GM23338 (cell line): ENCODE results near the gene PPM1E. TPM values are rescaled to one million over a fixed set of nuclear protein-coding genes. Genes with fewer than 3 reads are reported as not detected.

Experiments
- ATAC-seq: fragments of 200-7000 bp; cut with Tn5 transposase; 3 replicates; pipeline ENCODE4 v1.9.1; 2020
- DNase-seq: peaks from one replicate; pipeline ENCODE4 v3.0.0-alpha.2; 2015; ENCODE audit warnings: low spot score
- H2AFZ ChIP-seq: fragments of 200-600 bp; sonication (generic); 2 replicates; pipeline ENCODE4 v1.8.0; 2016; ENCODE audit warnings: antibody characterized with exemption, mild to moderate bottlenecking, moderate library complexity
- H3F3A ChIP-seq: fragments of 200-600 bp; sonication (generic); replicated peaks from 2 replicates; pipeline ENCODE4 v1.8.0; 2017; ENCODE audit warnings: antibody characterized with exemption, mixed run types, low read depth
- H3K27ac ChIP-seq: fragments of 200-600 bp; sonication (generic); 2 replicates; pipeline ENCODE4 v1.6.1; 2016; ENCODE audit warnings: low read depth
- H3K27me3 ChIP-seq: fragments of 200-600 bp; sonication (generic); 2 replicates; pipeline ENCODE4 v1.8.0; 2016; ENCODE audit warnings: mild to moderate bottlenecking, mixed run types, moderate library complexity; ENCODE audit not compliant: insufficient read depth
- H3K36me3 ChIP-seq: fragments of 200-600 bp; sonication (generic); 2 replicates; pipeline ENCODE4 v1.8.0; 2016; ENCODE audit warnings: mild to moderate bottlenecking; ENCODE audit not compliant: insufficient read depth
- H3K4me1 ChIP-seq: fragments of 200-600 bp; sonication (generic); 2 replicates; pipeline ENCODE4 v1.8.0; 2016; ENCODE audit warnings: mild to moderate bottlenecking, moderate library complexity; ENCODE audit not compliant: insufficient read depth
- H3K4me2 ChIP-seq: fragments of 200-600 bp; sonication (generic); 2 replicates; pipeline ENCODE4 v1.7.1; 2017; ENCODE audit warnings: mixed run types
- H3K4me3 ChIP-seq: fragments of 200-600 bp; sonication (generic); 2 replicates; pipeline ENCODE4 v1.6.1; 2016; ENCODE audit warnings: mixed run types
- H3K79me2 ChIP-seq: fragments of 200-600 bp; sonication (generic); replicated peaks from 2 replicates; pipeline ENCODE4 v1.8.0; 2017; ENCODE audit warnings: mild to moderate bottlenecking; ENCODE audit not compliant: insufficient read depth
- H3K9me2 ChIP-seq: fragments of 200-600 bp; sonication (generic); 2 replicates; pipeline ENCODE4 v1.8.0; 2017; ENCODE audit not compliant: insufficient read depth
- H4K20me1 ChIP-seq: fragments of 200-600 bp; sonication (generic); replicated peaks from 2 replicates; pipeline ENCODE4 v1.8.0; 2017; ENCODE audit warnings: mild to moderate bottlenecking; ENCODE audit not compliant: insufficient read depth
- H3K27ac Mint-ChIP-seq: 2 replicates; pipeline ENCODE4 v1.8.0; 2020; ENCODE audit warnings: inconsistent platforms, mild to moderate bottlenecking, moderate library complexity, mixed read lengths
- H3K27me3 Mint-ChIP-seq: 3 replicates; pipeline ENCODE4 v1.8.0; 2022; ENCODE audit warnings: low read depth, mild to moderate bottlenecking, moderate library complexity, mixed read lengths, inconsistent platforms; ENCODE audit not compliant: insufficient read depth, poor library complexity
- H3K36me3 Mint-ChIP-seq: 3 replicates; pipeline ENCODE4 v1.8.0; 2021; ENCODE audit warnings: low read depth, mild to moderate bottlenecking, inconsistent platforms, moderate library complexity, mixed read lengths
- H3K4me1 Mint-ChIP-seq: 3 replicates; pipeline ENCODE4 v1.8.0; 2020; ENCODE audit warnings: mild to moderate bottlenecking, inconsistent platforms, mixed read lengths
- H3K4me3 Mint-ChIP-seq: 3 replicates; pipeline ENCODE4 v1.8.0; 2021; ENCODE audit warnings: moderate library complexity, mild to moderate bottlenecking, inconsistent platforms, mixed read lengths
- H3K9me3 Mint-ChIP-seq: 3 replicates; pipeline ENCODE4 v1.8.0; 2020; ENCODE audit warnings: moderate library complexity, mild to moderate bottlenecking, inconsistent platforms, mixed read lengths
- CREB1 ChIP-seq: fragments of 250-450 bp; sonication (Bioruptor Pico); IDR thresholded peaks from 2 replicates; pipeline ENCODE4 v1.5.0; 2020; ENCODE audit warnings: low read depth, mild to moderate bottlenecking, moderate library complexity
- CTCF ChIP-seq, 2 experiments: fragments of 200-600 bp in 1 of 2; sonication (generic) in 1 of 2; conservative IDR thresholded peaks; 2 replicates each; pipeline versions ENCODE4 v1.5.1 to v1.6.1; 2016 to 2017; ENCODE audit warnings: antibody characterized with exemption in 2 of 2, low read depth in 2 of 2, mild to moderate bottlenecking in 2 of 2, moderate library complexity in 1 of 2
- EZH2 ChIP-seq: fragments of 200-600 bp; sonication (generic); IDR thresholded peaks from one replicate; pipeline ENCODE4 v1.8.0; 2017; ENCODE audit warnings: antibody characterized with exemption, mild to moderate bottlenecking, low read depth; ENCODE audit not compliant: unreplicated experiment
- JUNB ChIP-seq: IDR thresholded peaks from one replicate; pipeline ENCODE4 v1.6.1; 2016; ENCODE audit warnings: antibody characterized with exemption; ENCODE audit not compliant: unreplicated experiment
- NANOG ChIP-seq: IDR thresholded peaks from 2 replicates; pipeline ENCODE4 v1.6.1; 2016; ENCODE audit warnings: antibody characterized with exemption, borderline replicate concordance
- POLR2AphosphoS5 ChIP-seq: IDR thresholded peaks from 2 replicates; pipeline ENCODE4 v1.6.1; 2016; ENCODE audit warnings: antibody characterized with exemption, low read depth
- STAT1 ChIP-seq: IDR thresholded peaks from one replicate; pipeline ENCODE4 v1.6.1; 2016; ENCODE audit warnings: antibody characterized with exemption; ENCODE audit not compliant: unreplicated experiment
- ZNF114 ChIP-seq: fragments of 250-450 bp; sonication (Bioruptor Pico); IDR thresholded peaks from 2 replicates; pipeline ENCODE4 v1.5.0; 2020; ENCODE audit warnings: mild to moderate bottlenecking, moderate library complexity
- ZNF331 ChIP-seq: fragments of 250-450 bp; sonication (Bioruptor Pico); IDR thresholded peaks from 2 replicates; pipeline ENCODE4 v1.5.0; 2020; ENCODE audit warnings: low read depth, mild to moderate bottlenecking, moderate library complexity
- polyA plus RNA-seq: library from polyadenylated mRNA; unstranded; fragments of >200 nt; fragmentation: Nextera tagmentation; extraction: Ambion mirVana; gene quantifications from 2 replicates; pipeline ENCODE4 v1.2.1, GENCODE V29; 2016
- total RNA-seq: library from RNA; depleted of rRNA; stranded (reverse); fragments of >200 nt; shearing (Covaris generic); gene quantifications from 2 replicates; pipeline ENCODE4 v1.2.3, GENCODE V29; 2014
- TF ChIP-seq, protein P1 (sequence below): IDR thresholded peaks from 2 replicates; pipeline ENCODE4 v1.6.1; 2016; ENCODE audit warnings: antibody characterized with exemption
- TF ChIP-seq, protein P2 (sequence below): fragments of 250-450 bp; sonication (Bioruptor Pico); IDR thresholded peaks from 2 replicates; pipeline ENCODE4 v1.5.0; 2020; ENCODE audit warnings: mild to moderate bottlenecking, moderate library complexity
- TF ChIP-seq, protein P3 (sequence below): IDR thresholded peaks from one replicate; pipeline ENCODE4 v1.6.1; 2018; ENCODE audit warnings: antibody characterized with exemption; ENCODE audit not compliant: unreplicated experiment

The PPM1E gene
- total and polyA plus RNA-seq, 2 experiments from 2014 or later: 2.1 to 13.8 TPM

GRCh38 chr17:58886514-58886913 lies 130.9 kb downstream of the PPM1E start (continued):
- TF ChIP-seq, protein P1, sequence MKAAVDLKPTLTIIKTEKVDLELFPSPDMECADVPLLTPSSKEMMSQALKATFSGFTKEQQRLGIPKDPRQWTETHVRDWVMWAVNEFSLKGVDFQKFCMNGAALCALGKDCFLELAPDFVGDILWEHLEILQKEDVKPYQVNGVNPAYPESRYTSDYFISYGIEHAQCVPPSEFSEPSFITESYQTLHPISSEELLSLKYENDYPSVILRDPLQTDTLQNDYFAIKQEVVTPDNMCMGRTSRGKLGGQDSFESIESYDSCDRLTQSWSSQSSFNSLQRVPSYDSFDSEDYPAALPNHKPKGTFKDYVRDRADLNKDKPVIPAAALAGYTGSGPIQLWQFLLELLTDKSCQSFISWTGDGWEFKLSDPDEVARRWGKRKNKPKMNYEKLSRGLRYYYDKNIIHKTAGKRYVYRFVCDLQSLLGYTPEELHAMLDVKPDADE: no peak

- Histone ChIP-seq H3K4me2 (no peak overlapping the region), H2AFZ (no peak overlapping the region), H3K36me3 (no peaks in the 10 kb centered on the region), H3K27me3 (no peaks in the 10 kb centered on the region), H3K4me3 (no peak overlapping the region), H3K27ac (no peak overlapping the region), H3K4me1 (no peaks in the 10 kb centered on the region), H3K9me2 (no peaks in the 10 kb centered on the region; the same call in 1 of the 2 replicates), H3K79me2 (no peaks in the 10 kb centered on the region), H4K20me1 (no peaks in the 10 kb centered on the region), H3F3A (no peaks in the 10 kb centered on the region)
- no peaks in the 10 kb centered on the region for H3K27me3 Mint-ChIP-seq
- H3K36me3 Mint-ChIP-seq: no peaks in the 10 kb centered on the region; the same call in 2 of the 3 replicates
- no peak overlapping the region for H3K4me3 Mint-ChIP-seq
- peaks cover 9% of the 10 kb centered on the region; the same call in 2 of the 3 replicates for H3K9me3 Mint-ChIP-seq
- H3K27ac Mint-ChIP-seq: no peak overlapping the region
- DNase-seq: no peak
- no peak for ATAC-seq
- H3K4me1 Mint-ChIP-seq: no peaks in the 10 kb centered on the region
- TF ChIP-seq ZNF331 (CRISPR knock-in tag) (no peak), POLR2AphosphoS5 (no peak), CREB1 (CRISPR knock-in tag) (no peak), ZNF114 (CRISPR knock-in tag) (no peak), CTCF (conservative IDR thresholded peaks at IDR 0.05; ENCODE audit: low read depth in 2 of 2) (no peak), EZH2 (no peak), NANOG (no peak), STAT1 (no peak), JUNB (no peak)
- TF ChIP-seq, protein P2, sequence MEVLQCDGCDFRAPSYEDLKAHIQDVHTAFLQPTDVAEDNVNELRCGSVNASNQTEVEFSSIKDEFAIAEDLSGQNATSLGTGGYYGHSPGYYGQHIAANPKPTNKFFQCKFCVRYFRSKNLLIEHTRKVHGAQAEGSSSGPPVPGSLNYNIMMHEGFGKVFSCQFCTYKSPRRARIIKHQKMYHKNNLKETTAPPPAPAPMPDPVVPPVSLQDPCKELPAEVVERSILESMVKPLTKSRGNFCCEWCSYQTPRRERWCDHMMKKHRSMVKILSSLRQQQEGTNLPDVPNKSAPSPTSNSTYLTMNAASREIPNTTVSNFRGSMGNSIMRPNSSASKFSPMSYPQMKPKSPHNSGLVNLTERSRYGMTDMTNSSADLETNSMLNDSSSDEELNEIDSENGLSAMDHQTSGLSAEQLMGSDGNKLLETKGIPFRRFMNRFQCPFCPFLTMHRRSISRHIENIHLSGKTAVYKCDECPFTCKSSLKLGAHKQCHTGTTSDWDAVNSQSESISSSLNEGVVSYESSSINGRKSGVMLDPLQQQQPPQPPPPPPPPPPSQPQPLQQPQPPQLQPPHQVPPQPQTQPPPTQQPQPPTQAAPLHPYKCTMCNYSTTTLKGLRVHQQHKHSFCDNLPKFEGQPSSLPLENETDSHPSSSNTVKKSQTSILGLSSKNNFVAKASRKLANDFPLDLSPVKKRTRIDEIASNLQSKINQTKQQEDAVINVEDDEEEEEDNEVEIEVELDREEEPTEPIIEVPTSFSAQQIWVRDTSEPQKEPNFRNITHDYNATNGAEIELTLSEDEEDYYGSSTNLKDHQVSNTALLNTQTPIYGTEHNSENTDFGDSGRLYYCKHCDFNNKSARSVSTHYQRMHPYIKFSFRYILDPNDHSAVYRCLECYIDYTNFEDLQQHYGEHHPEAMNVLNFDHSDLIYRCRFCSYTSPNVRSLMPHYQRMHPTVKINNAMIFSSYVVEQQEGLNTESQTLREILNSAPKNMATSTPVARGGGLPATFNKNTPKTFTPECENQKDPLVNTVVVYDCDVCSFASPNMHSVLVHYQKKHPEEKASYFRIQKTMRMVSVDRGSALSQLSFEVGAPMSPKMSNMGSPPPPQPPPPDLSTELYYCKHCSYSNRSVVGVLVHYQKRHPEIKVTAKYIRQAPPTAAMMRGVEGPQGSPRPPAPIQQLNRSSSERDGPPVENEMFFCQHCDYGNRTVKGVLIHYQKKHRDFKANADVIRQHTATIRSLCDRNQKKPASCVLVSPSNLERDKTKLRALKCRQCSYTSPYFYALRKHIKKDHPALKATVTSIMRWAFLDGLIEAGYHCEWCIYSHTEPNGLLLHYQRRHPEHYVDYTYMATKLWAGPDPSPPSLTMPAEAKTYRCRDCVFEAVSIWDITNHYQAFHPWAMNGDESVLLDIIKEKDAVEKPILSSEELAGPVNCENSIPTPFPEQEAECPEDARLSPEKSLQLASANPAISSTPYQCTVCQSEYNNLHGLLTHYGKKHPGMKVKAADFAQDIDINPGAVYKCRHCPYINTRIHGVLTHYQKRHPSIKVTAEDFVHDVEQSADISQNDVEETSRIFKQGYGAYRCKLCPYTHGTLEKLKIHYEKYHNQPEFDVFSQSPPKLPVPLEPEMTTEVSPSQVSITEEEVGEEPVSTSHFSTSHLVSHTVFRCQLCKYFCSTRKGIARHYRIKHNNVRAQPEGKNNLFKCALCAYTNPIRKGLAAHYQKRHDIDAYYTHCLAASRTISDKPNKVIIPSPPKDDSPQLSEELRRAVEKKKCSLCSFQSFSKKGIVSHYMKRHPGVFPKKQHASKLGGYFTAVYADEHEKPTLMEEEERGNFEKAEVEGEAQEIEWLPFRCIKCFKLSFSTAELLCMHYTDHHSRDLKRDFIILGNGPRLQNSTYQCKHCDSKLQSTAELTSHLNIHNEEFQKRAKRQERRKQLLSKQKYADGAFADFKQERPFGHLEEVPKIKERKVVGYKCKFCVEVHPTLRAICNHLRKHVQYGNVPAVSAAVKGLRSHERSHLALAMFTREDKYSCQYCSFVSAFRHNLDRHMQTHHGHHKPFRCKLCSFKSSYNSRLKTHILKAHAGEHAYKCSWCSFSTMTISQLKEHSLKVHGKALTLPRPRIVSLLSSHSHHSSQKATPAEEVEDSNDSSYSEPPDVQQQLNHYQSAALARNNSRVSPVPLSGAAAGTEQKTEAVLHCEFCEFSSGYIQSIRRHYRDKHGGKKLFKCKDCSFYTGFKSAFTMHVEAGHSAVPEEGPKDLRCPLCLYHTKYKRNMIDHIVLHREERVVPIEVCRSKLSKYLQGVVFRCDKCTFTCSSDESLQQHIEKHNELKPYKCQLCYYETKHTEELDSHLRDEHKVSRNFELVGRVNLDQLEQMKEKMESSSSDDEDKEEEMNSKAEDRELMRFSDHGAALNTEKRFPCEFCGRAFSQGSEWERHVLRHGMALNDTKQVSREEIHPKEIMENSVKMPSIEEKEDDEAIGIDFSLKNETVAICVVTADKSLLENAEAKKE: no peak
- TF ChIP-seq, protein P3, sequence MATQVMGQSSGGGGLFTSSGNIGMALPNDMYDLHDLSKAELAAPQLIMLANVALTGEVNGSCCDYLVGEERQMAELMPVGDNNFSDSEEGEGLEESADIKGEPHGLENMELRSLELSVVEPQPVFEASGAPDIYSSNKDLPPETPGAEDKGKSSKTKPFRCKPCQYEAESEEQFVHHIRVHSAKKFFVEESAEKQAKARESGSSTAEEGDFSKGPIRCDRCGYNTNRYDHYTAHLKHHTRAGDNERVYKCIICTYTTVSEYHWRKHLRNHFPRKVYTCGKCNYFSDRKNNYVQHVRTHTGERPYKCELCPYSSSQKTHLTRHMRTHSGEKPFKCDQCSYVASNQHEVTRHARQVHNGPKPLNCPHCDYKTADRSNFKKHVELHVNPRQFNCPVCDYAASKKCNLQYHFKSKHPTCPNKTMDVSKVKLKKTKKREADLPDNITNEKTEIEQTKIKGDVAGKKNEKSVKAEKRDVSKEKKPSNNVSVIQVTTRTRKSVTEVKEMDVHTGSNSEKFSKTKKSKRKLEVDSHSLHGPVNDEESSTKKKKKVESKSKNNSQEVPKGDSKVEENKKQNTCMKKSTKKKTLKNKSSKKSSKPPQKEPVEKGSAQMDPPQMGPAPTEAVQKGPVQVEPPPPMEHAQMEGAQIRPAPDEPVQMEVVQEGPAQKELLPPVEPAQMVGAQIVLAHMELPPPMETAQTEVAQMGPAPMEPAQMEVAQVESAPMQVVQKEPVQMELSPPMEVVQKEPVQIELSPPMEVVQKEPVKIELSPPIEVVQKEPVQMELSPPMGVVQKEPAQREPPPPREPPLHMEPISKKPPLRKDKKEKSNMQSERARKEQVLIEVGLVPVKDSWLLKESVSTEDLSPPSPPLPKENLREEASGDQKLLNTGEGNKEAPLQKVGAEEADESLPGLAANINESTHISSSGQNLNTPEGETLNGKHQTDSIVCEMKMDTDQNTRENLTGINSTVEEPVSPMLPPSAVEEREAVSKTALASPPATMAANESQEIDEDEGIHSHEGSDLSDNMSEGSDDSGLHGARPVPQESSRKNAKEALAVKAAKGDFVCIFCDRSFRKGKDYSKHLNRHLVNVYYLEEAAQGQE: no peak
- TF ChIP-seq, protein P1: no peak
Measured at GRCh38 chr17:58889928-58890327, 134.3 kb downstream of the PPM1E start.
